NB4 (cell line): ENCODE results near the gene DOCK2.

ENCODE experiments used
- DNase-seq: peaks from one replicate; pipeline ENCODE4 v3.0.0; 2010; ENCODE audit warnings: low read depth
- H3K4me3 ChIP-seq: one replicate; pipeline ENCODE4 v1.5.1; 2011; ENCODE audit warnings: mild to moderate bottlenecking, low read depth, low read length, moderate library complexity
- MYC ChIP-seq: IDR thresholded peaks from 2 replicates; pipeline ENCODE4 v1.6.1; 2011; ENCODE audit warnings: low read depth, low read length
- POLR2A ChIP-seq: IDR thresholded peaks from 2 replicates; pipeline ENCODE4 v1.6.1; 2011; ENCODE audit warnings: mild to moderate bottlenecking; ENCODE audit not compliant: insufficient read length; ENCODE audit errors: extremely low read depth
- TF ChIP-seq, protein P1 (sequence below): IDR thresholded peaks from 2 replicates; pipeline ENCODE4 v1.6.1; 2011; ENCODE audit warnings: low read depth, low read length
- TF ChIP-seq, protein P2 (sequence below): IDR thresholded peaks from one replicate; pipeline ENCODE4 v1.5.1; 2012; ENCODE audit warnings: low read depth, low read length

DOCK2 gene

DNA sequence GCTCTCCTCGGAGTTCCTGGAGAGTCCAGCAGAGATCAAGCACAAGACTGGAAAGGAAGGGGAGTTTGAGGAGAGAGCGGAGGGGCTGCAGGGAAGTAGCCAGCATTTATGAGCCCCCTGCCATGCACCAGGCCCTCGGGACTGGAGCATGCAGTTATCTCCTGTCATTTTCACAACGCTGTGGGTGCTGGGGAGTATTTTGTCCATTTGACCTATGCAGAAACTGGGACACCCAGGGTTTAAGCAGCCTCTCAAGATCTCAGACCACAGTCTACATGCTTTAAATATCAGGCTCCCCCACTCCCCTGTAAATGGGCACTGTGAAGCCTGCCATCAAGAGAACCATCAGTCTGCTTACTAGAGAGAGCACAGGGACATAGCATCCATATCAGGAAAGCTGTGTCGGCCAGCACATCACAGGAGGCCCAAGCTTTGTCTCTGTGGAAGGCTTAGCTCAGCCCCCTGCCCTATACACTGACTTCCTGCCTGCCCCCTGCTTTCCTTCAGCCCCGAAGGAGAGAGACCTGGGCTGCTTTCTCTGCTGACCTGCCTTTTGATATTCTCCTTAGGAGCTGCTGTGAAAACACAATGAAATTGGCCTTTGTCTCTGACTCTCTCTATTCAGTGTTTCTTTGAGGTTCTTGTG is 475.9 kb downstream of the DOCK2 start:
- TF ChIP-seq, protein P1, sequence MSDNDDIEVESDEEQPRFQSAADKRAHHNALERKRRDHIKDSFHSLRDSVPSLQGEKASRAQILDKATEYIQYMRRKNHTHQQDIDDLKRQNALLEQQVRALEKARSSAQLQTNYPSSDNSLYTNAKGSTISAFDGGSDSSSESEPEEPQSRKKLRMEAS: peak; percentile 35; the same call in 1 of the 2 replicates
- TF ChIP-seq MYC (no peak), POLR2A (no peak)
- TF ChIP-seq, protein P2, sequence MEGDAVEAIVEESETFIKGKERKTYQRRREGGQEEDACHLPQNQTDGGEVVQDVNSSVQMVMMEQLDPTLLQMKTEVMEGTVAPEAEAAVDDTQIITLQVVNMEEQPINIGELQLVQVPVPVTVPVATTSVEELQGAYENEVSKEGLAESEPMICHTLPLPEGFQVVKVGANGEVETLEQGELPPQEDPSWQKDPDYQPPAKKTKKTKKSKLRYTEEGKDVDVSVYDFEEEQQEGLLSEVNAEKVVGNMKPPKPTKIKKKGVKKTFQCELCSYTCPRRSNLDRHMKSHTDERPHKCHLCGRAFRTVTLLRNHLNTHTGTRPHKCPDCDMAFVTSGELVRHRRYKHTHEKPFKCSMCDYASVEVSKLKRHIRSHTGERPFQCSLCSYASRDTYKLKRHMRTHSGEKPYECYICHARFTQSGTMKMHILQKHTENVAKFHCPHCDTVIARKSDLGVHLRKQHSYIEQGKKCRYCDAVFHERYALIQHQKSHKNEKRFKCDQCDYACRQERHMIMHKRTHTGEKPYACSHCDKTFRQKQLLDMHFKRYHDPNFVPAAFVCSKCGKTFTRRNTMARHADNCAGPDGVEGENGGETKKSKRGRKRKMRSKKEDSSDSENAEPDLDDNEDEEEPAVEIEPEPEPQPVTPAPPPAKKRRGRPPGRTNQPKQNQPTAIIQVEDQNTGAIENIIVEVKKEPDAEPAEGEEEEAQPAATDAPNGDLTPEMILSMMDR: no peak
- peak; percentile 30 for DNase-seq
- H3K4me3 ChIP-seq: no peak overlapping the region

DNA sequence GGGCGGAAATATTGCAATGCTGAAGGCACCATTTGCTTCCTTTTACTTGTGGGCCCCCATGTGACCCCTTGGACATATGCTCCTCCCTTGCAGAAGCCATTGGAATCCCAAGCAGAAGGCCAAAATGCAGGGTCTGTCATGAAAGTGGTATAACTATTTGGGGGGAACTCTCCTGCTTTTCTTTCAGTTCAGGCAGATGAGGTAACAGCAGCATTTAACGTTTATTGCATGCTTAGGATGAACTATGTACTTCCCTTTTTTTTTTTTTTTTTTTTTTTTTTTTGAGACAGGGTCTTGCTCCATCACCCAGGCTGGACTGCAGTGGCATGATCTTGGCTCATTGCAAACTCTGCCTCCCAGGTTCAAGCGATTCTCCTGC is 476.4 kb downstream of the DOCK2 start:
- no peak for TF ChIP-seq POLR2A
- TF ChIP-seq MYC: no peak
- TF ChIP-seq, protein P1: no peak
- TF ChIP-seq, protein P2: no peak
- peak; percentile 69 for DNase-seq
- no peak overlapping the region for H3K4me3 ChIP-seq

DNA sequence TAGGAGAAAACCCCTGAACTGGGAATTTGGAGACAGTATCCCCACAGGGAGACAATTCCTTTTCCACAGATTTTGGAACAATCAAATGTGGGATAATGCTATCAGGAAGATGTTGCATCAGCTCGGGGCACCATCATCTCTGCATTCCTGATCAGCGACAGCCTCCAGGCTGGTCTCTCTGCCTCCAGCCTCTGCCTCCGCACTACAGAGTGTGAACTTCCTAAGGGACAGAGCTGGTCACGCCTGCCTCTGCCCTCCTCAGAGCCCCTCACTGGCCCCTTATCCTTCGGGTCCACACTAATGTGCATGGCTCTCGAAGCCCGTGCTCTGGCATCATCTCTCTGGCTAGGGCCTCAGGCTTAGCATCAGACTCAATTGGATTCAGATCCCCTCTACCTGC is 477.2 kb downstream of the DOCK2 start:
- no peak for DNase-seq
- TF ChIP-seq, protein P1: no peak
- TF ChIP-seq POLR2A (no peak), MYC (no peak)
- TF ChIP-seq, protein P2: no peak
- H3K4me3 ChIP-seq: no peak overlapping the region

DNA sequence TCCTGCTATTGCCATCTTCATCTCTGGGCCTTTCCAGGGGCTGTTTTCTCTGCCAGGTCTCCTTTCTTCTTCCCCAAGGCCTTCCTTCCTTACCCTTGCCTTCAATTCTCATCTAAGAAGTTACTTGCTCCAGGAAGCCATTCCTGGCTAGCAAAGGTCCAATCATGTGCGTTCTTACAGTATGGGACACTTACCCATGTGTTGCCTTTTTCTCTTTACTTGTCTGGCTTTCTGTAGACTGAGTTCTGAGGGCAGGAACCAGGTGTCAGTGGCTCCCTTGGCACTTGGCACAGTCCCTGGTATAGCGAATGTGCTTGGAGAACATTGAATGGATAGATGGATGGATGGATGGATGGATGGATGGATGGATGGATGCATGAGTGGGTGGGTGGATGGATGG is 478.9 kb downstream of the DOCK2 start:
- DNase-seq: no peak
- TF ChIP-seq MYC (no peak), POLR2A (no peak)
- TF ChIP-seq, protein P1: no peak
- TF ChIP-seq, protein P2: no peak
- H3K4me3 ChIP-seq: no peak overlapping the region

DNA sequence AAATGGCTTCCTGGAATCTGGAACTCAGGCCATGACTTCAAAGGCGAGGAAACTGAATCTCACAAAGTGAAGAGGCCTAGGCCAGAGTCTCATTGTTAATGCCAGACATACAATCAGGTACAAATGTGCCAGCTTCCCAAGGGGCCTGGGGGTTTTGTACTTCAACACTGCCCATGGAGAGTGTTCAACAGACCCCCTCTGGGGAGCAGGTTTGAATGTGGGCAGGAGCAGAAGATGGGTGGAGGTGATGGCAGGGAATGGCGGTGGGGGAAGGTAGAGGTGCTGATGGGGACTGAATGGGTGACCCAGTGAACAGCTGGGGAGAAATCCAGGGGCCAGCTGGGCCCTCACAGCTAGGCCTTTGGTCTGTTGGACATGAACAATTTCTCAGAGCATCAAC is 480.7 kb downstream of the DOCK2 start:
- no peak for DNase-seq
- TF ChIP-seq MYC (no peak), POLR2A (no peak)
- TF ChIP-seq, protein P2: no peak
- TF ChIP-seq, protein P1: no peak
- H3K4me3 ChIP-seq: no peak overlapping the region
